Chondrocyte (in vitro differentiated cells): ENCODE results near the gene HNRNPA3. TPM values are rescaled to one million over a fixed set of nuclear protein-coding genes. Genes with fewer than 3 reads are reported as not detected.
"Not testable (repeated sequence)": the region's sequence is repeated elsewhere in the genome, so short reads cannot be mapped to it uniquely, and the experiment has no call there.

ENCODE experiments used
- DNase-seq: peaks from one replicate; pipeline ENCODE4 v3.0.0; 2021; ENCODE audit warnings: mixed read lengths, low spot score
- H3K27ac Mint-ChIP-seq: one replicate; pipeline ENCODE4 v1.8.0; 2021; ENCODE audit warnings: mild to moderate bottlenecking, moderate library complexity, mixed read lengths; ENCODE audit not compliant: unreplicated experiment
- H3K27me3 Mint-ChIP-seq: 2 replicates; pipeline ENCODE4 v1.8.0; 2021; ENCODE audit warnings: low read depth, mixed read lengths
- H3K36me3 Mint-ChIP-seq: 2 replicates; pipeline ENCODE4 v1.8.0; 2021; ENCODE audit warnings: low read depth, mixed read lengths
- H3K4me1 Mint-ChIP-seq: 2 replicates; pipeline ENCODE4 v1.8.0; 2021; ENCODE audit warnings: low read depth, mild to moderate bottlenecking, mixed read lengths
- H3K4me3 Mint-ChIP-seq: one replicate; pipeline ENCODE4 v1.8.0; 2021; ENCODE audit warnings: mild to moderate bottlenecking, moderate library complexity, mixed read lengths; ENCODE audit not compliant: unreplicated experiment
- H3K9me3 Mint-ChIP-seq: 2 replicates; pipeline ENCODE4 v1.8.0; 2021; ENCODE audit warnings: low read depth, mixed read lengths
- total RNA-seq: library from RNA; stranded (reverse); gene quantifications from 3 replicates; pipeline ENCODE4 v1.2.1, GENCODE V29; 2021
- TF ChIP-seq, protein P1 (sequence below): fragments of 200-600 bp; sonication (generic); IDR thresholded peaks from 2 replicates; pipeline ENCODE4 v1.5.0; 2021; ENCODE audit warnings: antibody characterized with exemption, mild to moderate bottlenecking, moderate library complexity

HNRNPA3 gene
- total RNA-seq, 1 donor from 2014 or later, result 98.0 TPM

DNA sequence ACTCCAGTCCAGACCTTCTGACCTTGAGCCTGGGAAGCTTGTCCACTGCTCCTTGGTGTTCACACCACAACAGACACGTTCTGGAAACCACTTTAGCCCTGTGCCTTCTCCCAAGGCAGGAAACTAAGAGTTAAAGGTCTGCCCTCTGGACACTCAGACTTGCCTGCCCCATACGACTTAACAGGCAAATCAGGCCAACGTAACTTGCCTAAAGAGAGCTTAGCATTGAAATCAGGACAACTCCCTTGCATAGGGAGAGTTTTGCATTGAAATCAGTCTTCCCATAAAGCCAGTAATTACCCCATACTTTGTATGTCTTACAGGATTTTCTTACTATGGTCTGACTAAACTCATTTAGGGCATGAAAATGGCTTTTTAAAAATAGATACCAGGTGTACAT lies 33.4 kb downstream of the HNRNPA3 start:
- TF ChIP-seq, protein P1, sequence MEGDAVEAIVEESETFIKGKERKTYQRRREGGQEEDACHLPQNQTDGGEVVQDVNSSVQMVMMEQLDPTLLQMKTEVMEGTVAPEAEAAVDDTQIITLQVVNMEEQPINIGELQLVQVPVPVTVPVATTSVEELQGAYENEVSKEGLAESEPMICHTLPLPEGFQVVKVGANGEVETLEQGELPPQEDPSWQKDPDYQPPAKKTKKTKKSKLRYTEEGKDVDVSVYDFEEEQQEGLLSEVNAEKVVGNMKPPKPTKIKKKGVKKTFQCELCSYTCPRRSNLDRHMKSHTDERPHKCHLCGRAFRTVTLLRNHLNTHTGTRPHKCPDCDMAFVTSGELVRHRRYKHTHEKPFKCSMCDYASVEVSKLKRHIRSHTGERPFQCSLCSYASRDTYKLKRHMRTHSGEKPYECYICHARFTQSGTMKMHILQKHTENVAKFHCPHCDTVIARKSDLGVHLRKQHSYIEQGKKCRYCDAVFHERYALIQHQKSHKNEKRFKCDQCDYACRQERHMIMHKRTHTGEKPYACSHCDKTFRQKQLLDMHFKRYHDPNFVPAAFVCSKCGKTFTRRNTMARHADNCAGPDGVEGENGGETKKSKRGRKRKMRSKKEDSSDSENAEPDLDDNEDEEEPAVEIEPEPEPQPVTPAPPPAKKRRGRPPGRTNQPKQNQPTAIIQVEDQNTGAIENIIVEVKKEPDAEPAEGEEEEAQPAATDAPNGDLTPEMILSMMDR, result no peak
- no peak for DNase-seq
- peak overlapping the region; percentile 99 for H3K27ac Mint-ChIP-seq
- H3K36me3 Mint-ChIP-seq, result peaks cover 2% of the 10 kb centered on the region
- H3K4me3 Mint-ChIP-seq, result no peak overlapping the region
- H3K9me3 Mint-ChIP-seq, result no peaks in the 10 kb centered on the region
- no peaks in the 10 kb centered on the region for H3K27me3 Mint-ChIP-seq
- H3K4me1 Mint-ChIP-seq, result peaks cover 80% of the 10 kb centered on the region

DNA sequence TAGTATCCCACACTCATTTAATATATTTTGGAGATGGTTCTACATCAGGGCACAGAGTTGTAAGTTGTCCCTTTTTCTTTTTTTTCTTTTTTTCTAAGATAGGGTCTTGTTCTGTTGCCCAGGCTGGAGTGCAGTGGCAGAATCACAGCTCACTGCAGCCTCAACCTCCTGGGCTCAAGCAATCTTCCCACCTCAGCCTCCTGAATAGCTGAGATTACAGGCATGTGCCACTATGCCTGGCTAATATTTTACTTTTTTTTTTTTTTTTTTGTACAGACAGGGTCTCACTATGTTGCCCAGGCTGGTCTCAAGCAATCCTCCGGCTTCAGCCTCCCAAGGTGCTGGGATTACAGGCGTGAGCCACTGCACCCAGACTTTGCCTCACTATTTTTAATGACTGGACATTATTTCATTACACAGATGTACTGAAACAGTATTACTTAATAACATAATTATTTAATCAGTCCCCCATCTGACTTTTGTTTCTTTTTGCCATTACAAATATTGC lies 34.0 kb downstream of the HNRNPA3 start:
- DNase-seq, H3K4me3 Mint-ChIP-seq: not testable (repeated sequence)

DNA sequence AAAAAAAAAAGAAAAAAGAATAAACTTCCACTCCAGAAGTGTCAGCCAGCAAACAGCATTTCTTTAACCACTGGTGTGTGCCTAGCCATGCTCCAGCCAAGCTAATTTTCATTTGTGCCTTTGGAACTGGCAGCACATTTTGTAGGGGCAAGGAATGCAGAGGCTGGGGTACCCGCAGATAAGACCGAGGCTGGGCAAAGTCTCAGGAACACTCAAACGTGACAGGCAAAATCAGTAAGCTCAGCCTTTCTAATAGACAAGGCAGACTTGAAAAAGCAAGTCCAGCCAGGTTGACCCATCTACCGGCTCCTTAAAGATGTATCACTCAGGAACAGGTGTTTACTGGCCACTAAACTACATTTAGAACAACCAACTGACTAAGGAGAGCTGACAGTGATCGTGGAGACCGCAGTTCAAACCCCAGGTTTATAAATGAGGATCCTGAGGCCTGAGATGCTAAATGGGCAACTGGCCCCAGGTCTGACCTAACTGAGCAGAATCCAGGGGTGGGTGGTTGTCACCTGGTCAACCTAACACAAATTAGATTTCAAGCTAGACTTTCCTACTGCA lies 35.2 kb downstream of the HNRNPA3 start:
- Mint-ChIP-seq H3K27ac (peak overlapping the region; percentile 45), H3K4me1 (peaks cover 80% of the 10 kb centered on the region), H3K27me3 (no peaks in the 10 kb centered on the region), H3K9me3 (no peaks in the 10 kb centered on the region), H3K4me3 (no peak overlapping the region), H3K36me3 (peaks cover 5% of the 10 kb centered on the region)
- DNase-seq, result no peak
- TF ChIP-seq, protein P1, result no peak

More for the DNA sequence above, 34.0 kb downstream of the HNRNPA3 start:
- not testable (repeated sequence) for H3K36me3 Mint-ChIP-seq, H3K9me3 Mint-ChIP-seq, H3K27me3 Mint-ChIP-seq
- Mint-ChIP-seq H3K27ac (peak overlapping the region; percentile 99), H3K4me1 (peaks cover 80% of the 10 kb centered on the region)

DNA sequence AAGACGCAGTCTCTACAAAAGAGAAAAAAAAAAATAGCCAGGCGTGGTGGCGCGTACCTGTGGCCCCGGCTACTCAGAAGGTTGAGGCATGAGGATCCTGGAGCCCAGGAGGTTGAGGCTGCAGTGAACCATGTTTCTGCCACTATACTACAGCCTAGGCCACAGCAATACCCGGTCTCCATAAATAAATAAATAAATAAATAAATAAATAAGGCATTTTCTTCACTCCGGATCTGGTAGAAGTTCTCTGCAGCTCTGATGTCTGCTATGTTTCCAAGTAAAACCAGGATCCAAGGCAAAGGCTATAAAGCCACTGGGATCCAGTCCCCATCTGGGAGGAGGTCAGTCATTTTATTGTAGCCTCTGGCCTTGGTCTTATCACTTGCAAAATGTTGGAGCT lies 36.4 kb downstream of the HNRNPA3 start:
- TF ChIP-seq, protein P1, result no peak
- peaks cover 80% of the 10 kb centered on the region for H3K4me1 Mint-ChIP-seq
- H3K4me3 Mint-ChIP-seq, result no peak overlapping the region
- H3K36me3 Mint-ChIP-seq, result peaks cover 5% of the 10 kb centered on the region
- DNase-seq, result no peak
- H3K9me3 Mint-ChIP-seq, result no peaks in the 10 kb centered on the region
- H3K27me3 Mint-ChIP-seq, result no peaks in the 10 kb centered on the region
- H3K27ac Mint-ChIP-seq, result no peak overlapping the region

DNA sequence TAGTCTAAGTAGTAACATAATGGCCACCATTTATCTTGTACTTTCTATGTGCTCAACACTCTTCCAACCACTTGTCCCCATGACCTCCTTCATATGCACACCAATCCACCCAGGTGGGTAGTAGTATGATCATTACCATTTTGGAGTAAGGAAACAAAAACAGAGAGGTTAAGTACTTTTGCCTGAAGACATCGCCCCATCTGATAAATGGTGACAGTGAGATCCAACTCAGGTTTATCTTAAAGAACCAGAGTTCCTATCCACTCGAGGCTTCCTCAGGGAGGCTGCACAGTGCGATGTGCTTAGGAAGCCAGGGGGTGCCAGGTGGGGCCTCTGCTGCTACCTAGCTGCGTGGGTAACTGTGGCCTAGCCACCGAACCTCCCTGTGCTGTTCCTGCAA lies 37.9 kb downstream of the HNRNPA3 start:
- no peak for DNase-seq
- H3K27ac Mint-ChIP-seq, result peak overlapping the region; percentile 32
- peaks cover 5% of the 10 kb centered on the region for H3K36me3 Mint-ChIP-seq
- no peaks in the 10 kb centered on the region for H3K9me3 Mint-ChIP-seq
- TF ChIP-seq, protein P1, result no peak
- no peak overlapping the region for H3K4me3 Mint-ChIP-seq
- H3K27me3 Mint-ChIP-seq, result no peaks in the 10 kb centered on the region
- H3K4me1 Mint-ChIP-seq, result peaks cover 80% of the 10 kb centered on the region

DNA sequence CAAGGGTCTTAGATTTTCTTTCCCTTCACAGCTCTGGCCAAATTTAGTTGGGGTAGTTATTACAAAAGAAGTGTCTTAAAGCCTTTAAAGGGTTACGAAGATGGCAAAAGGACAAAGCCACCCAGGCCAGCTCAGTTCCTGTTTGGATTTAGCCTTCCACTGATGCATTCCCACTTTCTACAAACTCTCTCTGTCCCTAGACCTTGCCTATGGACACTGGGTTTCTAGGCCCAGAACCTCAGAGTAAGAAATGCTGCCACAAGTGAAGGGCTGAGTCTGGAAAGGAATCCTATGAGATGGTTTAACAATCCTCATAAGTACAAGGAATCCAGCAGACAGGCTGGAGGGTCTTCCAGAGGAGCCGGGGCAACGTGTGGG lies 38.6 kb downstream of the HNRNPA3 start:
- no peak for DNase-seq
- TF ChIP-seq, protein P1, result no peak
- Mint-ChIP-seq H3K4me3 (peak overlapping the region; percentile 33), H3K9me3 (no peaks in the 10 kb centered on the region), H3K4me1 (peaks cover 79% of the 10 kb centered on the region), H3K36me3 (peaks cover 5% of the 10 kb centered on the region), H3K27ac (peak overlapping the region; percentile 91), H3K27me3 (no peaks in the 10 kb centered on the region)
